NCI-H1092 treated with DMSO at 0.1 percent for 48 hours (cell line): ENCODE results near the gene PXDN.
"Not testable (repeated sequence)": the region's sequence is repeated elsewhere in the genome, so short reads cannot be mapped to it uniquely, and the experiment has no call there.

ENCODE experiments used
- DNase-seq: peaks from one replicate; lab custom pipeline; 2025; lab: John Stamatoyannopoulos, UW

PXDN gene

DNA sequence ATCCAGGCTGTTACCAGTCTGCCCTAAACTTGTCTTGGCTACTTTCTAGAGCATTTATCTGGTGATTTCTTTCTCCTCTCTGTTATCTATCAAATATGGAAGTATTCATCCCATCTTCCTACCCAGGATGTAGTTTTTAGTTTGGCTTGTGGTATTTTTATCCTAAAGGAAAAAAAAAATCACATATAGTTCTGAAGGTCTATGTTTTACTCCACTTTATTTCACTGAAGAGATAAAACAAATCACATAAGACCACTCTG, 62.2 kb downstream of the PXDN start:
- DNase-seq: no peak

DNA sequence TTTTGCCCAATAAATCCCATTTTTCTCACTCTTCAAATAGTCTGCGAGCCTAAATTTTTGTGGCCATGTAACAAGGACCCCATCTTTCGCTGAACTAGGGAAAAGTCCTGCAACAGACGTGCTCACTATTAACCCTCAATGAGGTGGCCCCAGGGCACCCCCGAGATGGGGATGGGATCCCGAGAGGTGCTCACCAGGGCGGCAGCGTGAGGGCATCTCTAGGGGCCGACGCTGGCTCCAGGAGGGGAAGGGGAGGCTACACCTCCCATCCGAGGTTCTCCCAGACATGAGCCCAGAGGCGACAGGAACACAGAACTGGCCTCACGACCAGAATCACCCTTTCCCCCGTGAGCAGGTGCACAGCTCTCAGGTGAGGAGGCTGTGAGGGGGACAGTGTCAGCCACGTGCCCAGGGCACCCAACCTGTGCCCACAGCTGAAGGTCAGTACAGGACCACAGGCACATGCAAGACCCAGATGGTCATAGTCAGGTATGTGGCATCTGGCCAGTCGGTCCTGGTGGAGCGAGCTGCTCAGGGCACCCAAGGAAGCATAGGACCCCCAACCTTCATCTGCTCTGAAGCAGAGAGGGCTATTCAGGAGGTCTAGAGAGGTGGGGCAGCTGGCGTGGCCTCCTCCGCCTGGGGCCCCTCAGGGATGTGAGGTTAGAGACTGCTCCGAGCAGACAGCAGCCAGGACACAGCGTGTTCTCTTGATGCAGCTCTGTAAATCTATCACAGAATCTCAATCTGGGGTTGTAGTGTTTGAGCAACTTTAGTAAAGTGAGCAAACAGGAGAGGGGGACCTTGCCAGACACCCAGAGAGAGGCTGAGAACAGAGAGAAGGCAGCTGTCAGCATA, 62.8 kb downstream of the PXDN start:
- no peak for DNase-seq

DNA sequence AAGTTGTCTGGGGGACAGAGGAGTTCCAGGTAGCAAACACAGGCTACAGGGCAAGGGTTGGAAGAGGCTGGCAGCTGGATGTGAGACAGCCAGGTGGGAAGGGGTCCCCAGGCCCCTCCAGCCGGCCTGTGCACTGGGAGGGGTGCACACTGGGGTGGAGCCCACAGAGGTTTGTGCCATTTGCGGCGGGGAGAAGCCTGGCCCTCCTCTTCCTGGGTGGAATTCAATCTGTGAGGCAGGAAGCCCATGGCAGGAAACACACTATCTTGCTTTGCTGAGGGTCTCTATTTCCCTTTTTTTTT, 63.3 kb downstream of the PXDN start:
- no peak for DNase-seq

DNA sequence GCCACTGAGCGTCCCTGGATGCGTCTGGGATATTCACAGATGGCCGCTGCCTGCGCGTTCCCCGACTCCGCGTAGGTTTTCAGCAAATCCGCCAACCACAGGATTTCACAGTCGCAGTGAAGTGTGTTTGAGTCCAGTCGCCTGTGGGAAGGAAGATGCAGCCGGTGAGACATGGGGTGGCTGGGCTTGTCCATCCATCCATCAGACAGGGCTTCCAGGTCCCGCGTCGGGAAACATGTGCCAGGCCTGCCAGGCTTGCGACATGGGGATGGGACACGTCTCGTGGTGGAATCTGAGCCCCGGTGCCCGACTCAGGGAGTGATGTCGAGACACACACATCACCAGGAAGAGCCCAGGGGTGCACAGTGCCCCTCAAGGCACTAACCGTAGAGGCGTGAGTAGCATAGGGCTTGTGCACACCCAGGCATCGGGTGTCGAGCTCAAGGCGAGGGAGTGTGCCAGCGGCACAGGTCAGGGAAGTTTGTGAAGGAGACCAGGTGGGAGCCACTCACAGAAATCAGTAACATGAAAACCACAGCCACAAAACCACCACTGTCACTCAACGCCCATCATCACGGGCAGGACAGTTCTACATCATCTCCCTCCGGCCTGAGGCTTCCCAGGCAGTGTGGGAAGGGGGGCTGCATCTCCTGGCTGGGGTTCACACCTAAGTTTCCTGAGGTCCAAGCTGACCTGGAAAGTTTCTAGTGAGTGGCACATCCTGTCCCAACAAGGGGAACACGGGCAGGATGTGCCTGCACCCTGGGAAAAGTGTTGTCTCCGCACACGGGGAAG, 63.9 kb downstream of the PXDN start:
- DNase-seq: no peak

DNA sequence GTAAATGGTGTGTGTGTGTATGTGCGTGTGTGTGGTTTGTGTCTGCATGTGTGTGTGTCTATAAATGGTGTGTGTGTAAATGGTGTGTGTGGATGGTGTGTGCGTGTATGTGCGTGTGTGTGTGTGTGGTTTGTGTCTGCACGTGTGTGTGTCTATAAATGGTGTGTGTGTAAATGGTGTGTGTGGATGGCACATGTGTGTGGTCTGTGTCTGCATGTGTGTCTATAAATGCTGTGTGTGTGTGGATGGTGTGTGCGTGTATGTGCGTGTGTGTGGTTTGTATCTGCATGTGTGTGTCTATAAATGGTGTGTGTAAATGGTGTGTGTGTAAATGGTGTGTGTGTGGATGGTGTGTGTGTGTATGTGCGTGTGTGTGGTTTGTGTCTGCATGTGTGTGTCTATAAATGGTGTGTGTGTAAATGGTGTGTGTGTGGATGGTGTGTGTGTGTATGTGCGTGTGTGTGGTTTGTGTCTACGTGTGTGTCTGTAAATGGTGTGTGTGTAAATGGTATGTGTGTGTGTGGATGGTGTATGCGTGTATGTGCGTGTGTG, 64.8 kb downstream of the PXDN start:
- not testable (repeated sequence) for DNase-seq

DNA sequence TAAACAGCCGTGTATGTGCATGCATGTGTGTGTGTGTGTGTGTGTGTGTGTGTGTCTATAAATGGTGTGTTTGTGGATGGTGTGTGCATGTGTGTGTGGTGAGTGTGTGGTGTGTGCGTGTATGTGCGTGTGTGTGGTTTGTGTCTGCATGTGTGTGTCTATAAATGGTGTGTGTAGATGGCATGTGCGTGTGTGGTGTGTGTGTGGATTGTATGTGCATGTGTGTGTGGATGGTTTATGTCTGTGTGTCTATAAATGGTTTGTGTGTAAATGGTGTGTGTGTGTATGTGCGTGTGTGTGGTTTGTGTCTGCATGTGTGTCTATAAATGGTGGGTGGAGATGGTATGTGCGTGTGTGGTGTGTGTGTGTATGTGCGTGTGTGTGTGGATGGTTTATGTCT, 65.2 kb downstream of the PXDN start:
- DNase-seq: not testable (repeated sequence)

DNA sequence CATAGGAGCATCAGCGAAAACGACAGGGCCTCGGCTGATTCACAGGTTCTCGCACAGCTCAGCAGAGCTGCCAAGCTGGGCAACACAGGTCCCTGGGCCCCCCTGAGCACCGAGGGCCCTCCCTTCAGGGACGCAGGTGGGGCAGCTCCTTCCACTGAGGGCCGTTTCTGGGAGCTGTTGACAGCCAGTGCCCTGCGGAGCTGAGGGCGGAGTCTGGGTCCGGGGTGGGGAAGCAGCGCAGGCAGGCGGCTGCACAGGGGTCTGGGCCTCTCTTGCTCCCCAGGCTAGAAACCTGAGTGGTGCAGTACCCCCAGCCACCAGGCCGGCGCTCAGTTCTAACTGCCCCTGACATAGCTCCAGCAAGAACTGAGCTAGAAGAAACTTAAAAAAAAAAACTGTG, 65.7 kb downstream of the PXDN start:
- no peak for DNase-seq

DNA sequence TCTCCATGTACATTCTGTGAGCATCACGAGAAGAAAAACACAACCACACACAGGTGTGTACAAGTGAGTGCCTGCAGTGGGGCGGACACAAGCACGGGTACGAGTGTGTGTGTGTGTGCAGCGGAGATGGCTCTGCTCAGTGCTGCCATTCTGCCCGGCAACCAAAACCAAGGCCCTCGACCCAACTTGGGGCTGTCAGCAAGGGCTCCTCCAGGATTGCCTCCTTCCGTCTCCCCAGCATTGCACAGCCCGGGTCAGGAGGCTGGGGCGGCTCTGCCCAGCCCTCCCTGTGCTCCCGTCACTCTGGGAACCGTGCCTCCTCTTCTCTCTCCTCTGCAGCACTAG, 66.5 kb downstream of the PXDN start:
- DNase-seq: no peak

DNA sequence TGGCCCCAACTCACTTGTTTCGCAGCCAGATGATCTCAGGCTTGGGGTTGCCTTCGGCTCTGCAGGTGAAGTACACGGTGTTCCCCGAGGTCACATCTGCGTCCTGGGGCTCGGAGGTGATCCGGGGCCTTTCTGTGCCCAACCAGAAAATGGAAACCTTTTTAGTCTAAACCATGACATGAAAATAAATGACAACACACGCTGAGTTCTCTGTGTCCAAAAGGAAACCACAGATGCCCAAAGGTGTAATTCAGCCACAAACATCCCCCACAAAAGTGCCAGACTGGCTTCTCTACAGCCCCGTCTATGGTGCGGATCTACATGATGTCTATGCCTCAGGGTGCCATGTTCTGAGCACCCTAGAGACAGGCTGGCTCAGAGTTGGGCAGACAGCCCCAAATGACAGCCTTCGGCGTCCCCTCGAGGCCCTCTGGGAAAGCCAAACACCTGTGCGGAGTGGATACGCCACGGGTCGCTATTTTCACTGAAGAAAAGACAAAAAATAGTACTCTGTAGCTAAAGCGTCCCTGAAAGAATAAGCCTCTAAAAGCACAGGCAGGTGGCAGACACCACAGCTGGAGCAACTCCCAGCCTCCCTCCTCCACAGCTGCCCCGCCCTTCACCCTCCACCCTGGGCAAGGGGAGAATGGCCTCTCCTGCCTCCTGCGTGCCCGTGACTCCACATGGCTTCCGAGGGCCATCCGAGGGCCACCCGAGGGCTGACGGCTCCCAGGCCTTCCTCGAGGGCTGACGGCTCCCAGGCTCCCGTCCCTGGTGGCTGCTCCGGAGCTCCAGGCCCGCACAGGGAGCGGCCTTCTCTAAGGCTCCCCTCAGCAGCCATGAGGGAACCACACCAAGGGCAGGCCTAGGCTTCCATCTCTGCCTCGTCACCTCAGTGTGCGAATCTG, 67.1 kb downstream of the PXDN start:
- no peak for DNase-seq

DNA sequence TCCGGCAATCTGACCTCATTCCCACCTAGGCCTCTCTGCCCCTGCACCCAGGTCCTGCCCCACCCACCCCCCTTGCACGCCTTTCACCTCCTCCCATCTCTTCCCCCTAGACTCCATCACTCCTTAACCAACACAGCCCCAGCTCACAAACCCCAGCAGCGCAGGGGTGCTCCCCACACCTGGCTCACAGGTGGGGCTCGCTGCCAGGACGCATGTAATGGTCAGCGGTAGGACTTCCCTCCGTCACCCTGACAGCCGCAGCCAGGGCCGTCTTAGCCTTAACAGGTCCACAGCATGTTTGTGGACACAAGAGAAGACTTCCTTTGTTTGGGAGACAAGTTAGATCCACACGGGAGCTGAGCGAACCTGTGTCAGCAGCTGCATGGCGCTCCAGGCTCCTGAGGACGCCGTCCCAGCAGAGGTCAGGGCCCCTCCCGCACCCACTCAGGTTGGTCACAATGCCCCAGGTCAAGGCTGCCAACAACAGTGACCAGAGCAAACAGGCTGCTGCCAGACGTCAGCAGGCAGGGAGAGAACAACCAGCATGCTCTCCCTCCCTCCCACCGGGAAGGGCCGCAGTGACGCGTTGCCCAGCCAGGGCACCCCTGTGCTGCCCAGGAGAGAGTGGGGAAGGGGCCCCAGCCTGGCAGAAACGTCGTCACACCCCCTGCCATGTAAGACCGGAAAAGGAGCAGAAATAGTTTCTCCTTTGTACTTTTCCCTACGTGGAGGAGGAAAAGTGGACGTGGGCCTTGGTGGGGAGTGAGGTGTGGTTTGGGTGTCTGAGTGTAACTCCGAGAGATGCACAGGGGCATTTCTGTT, 68.0 kb downstream of the PXDN start:
- no peak for DNase-seq

DNA sequence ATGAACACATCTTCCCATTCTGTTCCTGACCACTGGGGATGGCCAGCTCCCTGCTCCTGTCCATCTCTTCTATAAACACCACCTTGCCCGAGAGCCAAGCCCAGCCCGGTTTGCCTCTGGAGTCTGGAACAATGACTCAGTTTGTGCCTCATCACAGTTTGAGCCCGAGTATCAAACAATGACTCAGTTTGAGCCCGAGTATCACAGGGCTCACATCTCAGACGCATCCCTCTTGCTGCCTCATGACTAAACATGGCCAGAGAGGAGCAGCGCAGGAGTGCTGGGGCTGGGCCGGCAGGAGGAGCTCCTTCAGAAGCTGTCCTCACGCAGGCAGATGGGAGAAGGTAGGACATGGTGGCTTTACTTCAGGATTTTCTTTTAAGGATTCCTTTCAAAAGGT, 68.7 kb downstream of the PXDN start:
- DNase-seq: no peak

DNA sequence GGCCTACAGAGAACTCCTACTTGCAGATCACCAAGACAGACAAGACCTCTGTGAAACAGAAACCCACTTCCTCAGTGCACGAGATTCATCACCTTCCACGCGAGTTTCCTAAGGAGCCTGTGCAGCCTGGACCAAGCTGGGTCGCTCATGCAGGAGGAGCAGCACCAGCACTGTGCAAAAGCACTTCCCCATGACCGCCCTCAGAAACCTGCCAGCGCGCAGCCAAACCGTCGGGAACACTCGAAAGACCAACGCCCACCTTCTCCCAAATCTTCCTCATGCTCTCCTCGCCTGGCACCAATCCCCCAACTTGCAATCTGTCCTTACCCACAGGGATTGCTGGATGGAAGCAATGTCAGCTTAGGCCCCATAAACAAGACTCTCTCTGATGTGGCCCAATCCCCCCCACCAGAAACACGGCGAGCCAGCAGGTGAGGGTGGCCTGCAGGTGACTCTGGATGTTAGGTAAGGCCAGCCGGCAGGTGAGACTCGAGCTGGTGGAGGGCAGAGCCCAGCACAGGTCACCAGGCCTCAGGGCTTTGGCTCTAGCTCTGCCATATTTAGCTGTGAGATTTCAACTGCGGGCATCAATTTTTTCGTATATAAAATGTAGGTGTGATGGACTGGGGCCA, 69.4 kb downstream of the PXDN start:
- no peak for DNase-seq

DNA sequence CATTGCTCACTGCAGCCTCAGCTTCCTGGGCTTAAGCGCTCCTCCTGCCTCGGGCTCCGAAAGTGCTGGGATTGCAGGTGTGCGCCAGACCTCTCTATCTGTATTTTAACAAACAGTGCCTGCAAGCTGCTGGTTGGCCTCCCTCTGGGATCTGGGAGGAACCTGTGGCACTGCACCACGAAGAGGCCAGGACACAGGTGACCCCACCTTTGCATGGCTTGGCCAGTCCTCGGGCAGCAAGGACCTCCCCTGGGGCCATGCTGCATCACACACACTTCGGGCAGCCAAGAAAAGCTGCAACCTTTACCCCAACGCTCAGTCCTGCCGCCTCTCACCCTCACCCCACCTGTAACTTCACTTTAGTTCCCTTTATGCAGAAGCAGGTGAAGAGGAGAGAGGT, 70.0 kb downstream of the PXDN start:
- DNase-seq: no peak

DNA sequence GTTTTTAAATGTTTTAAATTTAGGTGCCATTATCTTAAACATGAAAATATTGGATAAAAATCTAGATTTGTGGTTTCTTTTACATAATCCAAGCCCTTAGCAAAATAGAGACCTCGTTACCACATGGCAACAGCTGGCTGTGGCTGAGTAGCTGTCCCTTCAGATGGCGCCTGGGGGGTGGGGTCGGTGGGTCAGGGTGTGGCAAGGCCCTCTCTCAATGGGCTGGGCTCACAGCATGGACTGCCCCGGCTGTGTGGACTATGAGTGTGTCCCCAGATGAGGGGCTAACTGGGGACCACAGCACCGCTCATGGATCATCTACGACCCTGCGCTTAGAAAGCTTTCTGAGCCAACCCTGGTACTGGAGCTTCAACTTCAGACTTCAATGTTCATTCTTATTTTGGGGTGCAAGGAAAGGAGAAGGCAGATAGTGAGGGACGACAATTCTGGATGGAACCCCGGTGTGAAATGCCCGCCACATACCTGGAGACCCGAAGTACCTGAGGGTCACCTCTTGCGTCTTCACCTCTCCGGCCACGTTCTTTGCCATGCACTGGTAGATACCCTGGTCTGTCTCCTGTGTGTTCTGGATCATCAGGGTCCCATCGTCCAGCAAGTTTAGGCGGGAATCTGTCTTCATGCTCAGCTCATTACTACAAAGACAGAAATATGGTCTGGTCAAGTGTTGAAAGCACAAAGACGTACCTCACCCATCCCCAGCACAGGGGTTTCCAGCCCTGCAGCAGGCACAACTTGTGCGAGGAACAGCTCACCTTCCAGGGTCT, 71.0 kb downstream of the PXDN start:
- no peak for DNase-seq

DNA sequence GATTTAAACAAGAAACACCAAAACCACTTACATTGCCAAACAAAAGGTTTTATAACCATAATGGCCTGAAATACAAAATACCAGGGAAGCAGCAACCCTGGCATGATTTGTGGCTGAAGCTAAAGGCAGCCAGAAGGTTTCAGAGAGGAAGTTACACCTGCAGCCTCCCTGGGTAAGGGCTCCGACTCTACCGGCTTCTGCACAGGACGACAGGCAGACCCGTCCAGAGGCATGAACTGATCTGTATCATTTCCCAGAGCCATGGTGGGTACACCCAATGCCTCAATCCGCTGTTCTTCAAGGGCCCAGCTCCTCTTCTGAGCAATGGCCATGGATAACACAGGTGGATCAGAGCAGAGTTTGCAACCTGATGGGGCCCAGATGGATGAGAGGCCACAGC, 71.6 kb downstream of the PXDN start:
- DNase-seq: no peak

DNA sequence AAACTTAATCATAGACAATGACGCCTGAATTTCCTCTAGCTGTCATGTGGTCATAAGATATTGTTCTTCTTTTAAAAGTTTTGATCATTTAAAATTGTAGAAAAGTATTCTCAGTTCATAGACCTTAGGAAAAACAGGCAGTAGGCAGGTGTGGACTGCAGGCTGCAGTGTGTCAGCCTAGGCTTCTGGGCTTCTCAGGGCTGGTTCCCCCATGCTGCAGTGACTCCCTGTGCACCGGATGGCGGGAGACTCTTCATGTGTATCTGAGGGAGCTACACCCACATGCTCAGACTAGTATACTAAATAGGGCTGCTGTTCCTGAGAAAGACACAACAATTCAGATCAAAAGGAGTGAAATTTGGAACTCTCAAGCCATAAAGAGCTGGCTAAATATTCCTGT, 72.4 kb downstream of the PXDN start:
- DNase-seq: no peak

DNA sequence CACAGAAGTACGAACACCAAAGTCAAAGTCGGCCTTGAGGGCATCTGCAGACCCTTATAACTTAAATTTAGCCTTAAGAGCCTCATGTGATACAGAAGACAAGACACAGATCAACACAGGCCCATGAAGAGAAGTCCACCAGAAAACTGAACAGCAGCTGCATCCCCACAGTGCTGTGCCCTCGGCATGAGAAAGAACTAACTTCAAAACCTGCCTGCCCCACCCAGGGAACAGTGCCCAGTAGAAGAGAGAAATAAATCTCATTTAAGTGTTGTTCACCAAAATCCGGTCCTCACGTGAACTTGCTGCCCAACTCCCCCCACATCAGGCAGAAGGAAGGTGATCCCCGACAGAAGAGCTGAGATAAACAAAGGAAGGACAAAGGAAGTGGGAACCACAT, 73.7 kb downstream of the PXDN start:
- no peak for DNase-seq

DNA sequence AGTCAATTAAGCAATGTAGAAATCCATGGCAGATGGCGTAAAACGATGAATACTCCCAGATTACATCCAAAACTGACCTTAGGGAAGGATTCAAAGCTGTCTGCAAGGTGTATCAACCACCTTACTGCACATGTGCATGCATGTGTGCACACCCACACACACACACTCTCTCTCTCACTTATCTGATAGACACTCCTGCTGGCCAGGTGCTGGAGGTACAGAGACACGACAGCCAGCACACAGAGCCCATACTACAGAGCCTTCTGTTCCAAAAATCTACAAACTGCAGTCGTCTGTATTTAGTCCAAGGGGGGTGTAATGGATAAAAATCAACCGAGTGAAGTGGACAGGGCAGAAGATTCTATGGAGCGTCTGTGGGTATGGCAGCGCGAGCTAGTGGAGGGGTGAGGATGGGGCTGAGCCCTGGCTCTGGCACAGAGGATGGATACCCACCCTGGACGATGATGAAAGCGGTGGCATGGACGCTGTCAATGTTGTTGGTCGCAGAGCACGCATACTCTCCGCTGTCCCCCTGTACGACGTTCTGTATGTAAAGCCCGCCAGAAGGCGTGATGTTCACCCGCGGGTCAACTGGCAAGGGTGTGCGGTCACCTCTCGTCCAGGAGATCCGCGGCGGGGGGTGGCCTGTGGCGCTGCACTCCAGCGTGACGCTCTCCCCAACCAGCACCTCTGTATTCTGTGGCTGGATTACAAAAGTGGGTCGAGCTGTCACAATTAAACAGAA, 78.4 kb downstream of the PXDN start:
- DNase-seq: no peak

DNA sequence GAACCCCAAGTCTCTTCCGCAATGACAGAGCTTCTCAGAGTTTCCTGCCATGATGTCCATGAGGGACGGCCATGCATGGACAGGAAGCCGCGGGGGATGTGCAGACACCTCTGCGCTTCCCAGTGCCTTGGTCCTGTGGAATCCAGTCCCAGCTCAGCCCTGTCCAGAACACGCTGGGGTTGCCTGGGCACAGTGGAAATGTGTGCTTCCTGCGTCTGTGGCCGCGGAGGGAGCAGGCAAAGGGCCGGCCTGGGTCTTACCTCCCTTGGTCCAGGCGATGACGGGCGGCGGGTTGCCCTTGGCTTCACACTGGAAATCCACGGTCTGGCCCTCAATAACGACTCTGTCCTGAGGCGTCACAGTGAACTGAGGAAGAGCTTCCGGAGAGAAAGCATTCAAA, 79.6 kb downstream of the PXDN start:
- DNase-seq: no peak

DNA sequence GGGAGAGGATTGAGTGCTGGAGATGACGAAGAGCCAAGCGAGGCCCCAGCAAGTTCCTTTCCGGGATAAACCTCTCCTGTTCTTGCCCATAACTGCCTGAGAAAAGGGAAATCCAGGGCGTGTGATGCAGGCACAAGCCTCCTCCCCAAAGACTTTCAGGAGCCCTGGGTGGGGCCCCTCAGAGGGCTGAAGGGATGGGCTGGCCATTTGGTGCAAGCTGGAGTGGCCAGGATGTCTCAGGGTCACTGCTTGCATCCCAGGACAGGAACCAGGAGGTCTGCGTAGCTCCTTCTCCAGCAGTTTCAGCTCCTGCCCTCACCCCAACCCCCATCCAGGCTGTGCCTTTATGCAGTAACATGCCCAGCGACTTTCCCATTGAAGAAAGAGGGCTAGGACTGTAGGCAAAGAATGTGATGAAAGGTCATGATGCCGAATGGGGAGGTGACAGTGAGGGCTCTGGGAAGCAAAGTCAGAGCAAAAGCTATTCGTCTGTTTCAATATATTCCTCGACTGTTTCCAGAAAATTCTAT, 80.2 kb downstream of the PXDN start:
- DNase-seq: no peak
